ENCODE measurements around the gene CTIF.

The CTIF gene

GRCh38 chr18:48885924-48886400, 347.1 kb downstream of the CTIF start:
- TF ChIP-seq CTCF (IDR thresholded peaks at IDR 0.05), result no peak

GRCh38 chr18:48886520-48887293, 347.9 kb downstream of the CTIF start:
- no peak for TF ChIP-seq CTCF (IDR thresholded peaks at IDR 0.05)

GRCh38 chr18:48887294-48887904, 348.6 kb downstream of the CTIF start:
- TF ChIP-seq CTCF (IDR thresholded peaks at IDR 0.05), result no peak

- no peak for TF ChIP-seq CTCF (IDR thresholded peaks at IDR 0.05)
These were observed 349.3 kb downstream of the CTIF start for GRCh38 chr18:48887905-48888772.

GRCh38 chr18:48888773-48889080, 349.9 kb downstream of the CTIF start:
- TF ChIP-seq CTCF (IDR thresholded peaks at IDR 0.05), result no peak

- TF ChIP-seq CTCF (IDR thresholded peaks at IDR 0.05), result no peak
These were observed 350.5 kb downstream of the CTIF start for GRCh38 chr18:48889115-48889941.

Measured in LNCAP (cell line).